ENCODE measurements around the gene KHK.

KHK gene

DNA sequence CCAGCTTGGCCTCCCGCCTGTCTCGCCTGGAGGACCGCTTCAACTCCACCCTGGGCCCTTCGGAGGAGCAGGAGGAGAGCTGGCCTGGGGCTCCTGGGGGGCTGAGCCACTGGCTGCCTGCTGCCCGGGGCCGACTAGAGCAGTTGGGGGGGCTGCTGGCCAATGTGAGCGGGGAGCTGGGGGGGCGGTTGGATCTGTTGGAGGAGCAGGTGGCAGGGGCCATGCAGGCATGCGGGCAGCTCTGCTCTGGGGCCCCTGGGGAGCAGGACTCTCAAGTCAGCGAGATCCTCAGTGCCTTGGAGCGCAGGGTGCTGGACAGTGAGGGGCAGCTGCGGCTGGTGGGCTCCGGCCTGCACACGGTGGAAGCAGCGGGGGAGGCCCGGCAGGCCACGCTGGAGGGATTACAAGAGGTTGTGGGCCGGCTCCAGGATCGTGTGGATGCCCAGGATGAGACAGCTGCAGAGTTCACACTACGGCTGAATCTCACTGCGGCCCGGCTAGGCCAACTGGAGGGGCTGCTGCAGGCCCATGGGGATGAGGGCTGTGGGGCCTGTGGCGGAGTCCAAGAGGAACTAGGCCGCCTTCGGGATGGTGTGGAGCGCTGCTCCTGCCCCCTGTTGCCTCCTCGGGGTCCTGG is 3.7 kb upstream of the KHK start:
- peaks cover 24 to 47% (median 31%) of the 10 kb centered on the region in 11 experiments for H3K36me3 ChIP-seq
- peak overlapping the region in 3 of 10 experiments; percentile 7 to 65 (median 59); a peak in 4 of 20 replicates for H3K4me3 ChIP-seq
- H3K27ac ChIP-seq: peak overlapping the region in 10 of 11 experiments; percentile 65 to 92 (median 82); a peak in 19 of 22 replicates
- H3K27me3 ChIP-seq: no peaks in the 10 kb centered on the region
- peak overlapping the region; percentile 88 to 100 (median 99) for H3K4me2 ChIP-seq
- peaks cover 0 to 57% (median 27%) of the 10 kb centered on the region in 11 experiments; a peak in 13 of 22 replicates for H4K20me1 ChIP-seq
- H3K9me3 ChIP-seq (replicated peaks in 1 of 11): no peaks in the 10 kb centered on the region
- H3K9ac ChIP-seq: peak overlapping the region; percentile 64 to 89 (median 78); a peak in 21 of 22 replicates
- peaks cover 66 to 92% (median 78%) of the 10 kb centered on the region in 10 experiments for H3K4me1 ChIP-seq
- no peak for TF ChIP-seq Cebpa-rat (IDR thresholded peaks at IDR 0.05)

DNA sequence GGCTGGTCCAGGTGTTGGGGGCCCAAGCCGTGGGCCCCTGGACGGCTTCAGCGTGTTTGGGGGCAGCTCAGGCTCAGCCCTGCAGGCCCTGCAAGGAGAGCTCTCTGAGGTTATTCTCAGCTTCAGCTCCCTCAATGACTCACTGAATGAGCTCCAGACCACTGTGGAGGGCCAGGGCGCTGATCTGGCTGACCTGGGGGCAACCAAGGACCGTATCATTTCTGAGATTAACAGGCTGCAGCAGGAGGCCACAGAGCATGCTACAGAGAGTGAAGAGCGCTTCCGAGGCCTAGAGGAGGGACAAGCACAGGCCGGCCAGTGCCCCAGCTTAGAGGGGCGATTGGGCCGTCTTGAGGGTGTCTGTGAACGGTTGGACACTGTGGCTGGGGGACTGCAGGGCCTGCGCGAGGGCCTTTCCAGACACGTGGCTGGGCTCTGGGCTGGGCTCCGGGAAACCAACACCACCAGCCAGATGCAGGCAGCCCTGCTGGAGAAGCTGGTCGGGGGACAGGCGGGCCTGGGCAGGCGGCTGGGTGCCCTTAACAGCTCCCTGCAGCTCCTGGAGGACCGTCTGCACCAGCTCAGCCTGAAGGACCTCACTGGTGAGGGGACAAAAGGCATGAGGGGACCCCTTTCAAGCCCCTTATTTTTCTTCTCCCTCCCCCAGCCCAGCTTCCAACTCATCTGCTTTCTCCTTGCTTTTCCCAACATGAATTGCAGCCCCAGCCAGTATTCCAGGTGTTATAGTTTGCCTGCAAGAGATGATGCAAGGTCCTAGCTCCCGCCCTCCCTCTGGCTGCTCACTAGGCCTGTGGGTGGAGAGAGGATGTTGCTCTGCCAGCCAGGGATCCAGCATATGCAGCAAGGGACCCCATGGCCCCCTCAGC is 2.9 kb upstream of the KHK start:
- TF ChIP-seq Cebpa-rat (IDR thresholded peaks at IDR 0.05): no peak
- H3K27me3 ChIP-seq: no peaks in the 10 kb centered on the region
- H3K9me3 ChIP-seq (replicated peaks in 1 of 11): no peaks in the 10 kb centered on the region
- peaks cover 65 to 92% (median 82%) of the 10 kb centered on the region in 10 experiments for H3K4me1 ChIP-seq
- H3K4me3 ChIP-seq: no peak overlapping the region
- peak overlapping the region; percentile 64 to 89 (median 78); a peak in 19 of 22 replicates for H3K9ac ChIP-seq
- peaks cover 0 to 57% (median 27%) of the 10 kb centered on the region in 11 experiments; a peak in 13 of 22 replicates for H4K20me1 ChIP-seq
- H3K27ac ChIP-seq: peak overlapping the region in 8 of 11 experiments; percentile 77 to 92 (median 83); a peak in 16 of 22 replicates
- peak overlapping the region; percentile 88 to 100 (median 99) for H3K4me2 ChIP-seq
- peaks cover 24 to 47% (median 31%) of the 10 kb centered on the region in 11 experiments for H3K36me3 ChIP-seq

DNA sequence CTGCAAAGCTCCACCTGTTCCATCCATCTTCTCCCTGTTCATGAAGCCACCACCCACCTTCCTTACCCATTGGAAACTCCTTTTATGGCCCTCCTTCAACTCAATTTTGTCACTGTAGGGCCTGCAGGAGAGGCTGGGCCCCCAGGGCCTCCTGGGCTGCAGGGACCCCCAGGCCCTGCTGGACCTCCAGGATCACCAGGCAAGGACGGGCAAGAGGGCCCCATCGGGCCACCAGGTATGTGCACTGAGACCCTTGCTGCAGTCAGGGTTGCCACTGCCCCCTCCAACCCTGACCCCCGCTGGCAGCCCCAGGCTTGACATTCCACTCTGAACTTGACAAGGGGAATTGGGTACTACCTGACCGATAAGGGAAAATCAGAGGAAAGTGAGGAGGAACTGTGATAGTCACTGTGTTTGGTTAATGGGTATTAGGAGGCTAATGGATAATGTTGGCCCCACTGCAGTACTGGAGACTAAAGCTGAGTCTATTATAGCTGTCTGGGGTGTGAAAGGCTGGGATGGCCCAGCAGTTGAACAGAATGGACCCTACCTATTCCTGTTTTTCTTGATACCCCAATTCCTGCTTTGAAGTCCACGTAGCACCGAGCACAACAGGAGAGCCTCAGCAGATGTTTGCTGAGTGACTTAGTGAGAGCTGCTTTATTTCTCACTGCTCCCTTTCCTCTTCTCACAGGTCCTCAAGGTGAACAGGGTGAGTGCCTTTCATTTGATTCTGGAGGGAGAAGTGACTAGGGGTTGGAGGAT is 2.1 kb upstream of the KHK start:
- H3K4me1 ChIP-seq: peaks cover 65 to 92% (median 87%) of the 10 kb centered on the region in 10 experiments
- peak overlapping the region; percentile 88 to 100 (median 99); a peak in 21 of 22 replicates for H3K4me2 ChIP-seq
- H3K27me3 ChIP-seq: no peaks in the 10 kb centered on the region
- peak overlapping the region in 1 of 10 experiments; percentile 64; a peak in 1 of 20 replicates for H3K4me3 ChIP-seq
- peaks cover 0 to 57% (median 27%) of the 10 kb centered on the region in 11 experiments; a peak in 13 of 22 replicates for H4K20me1 ChIP-seq
- H3K36me3 ChIP-seq: peaks cover 24 to 47% (median 31%) of the 10 kb centered on the region in 11 experiments
- H3K9ac ChIP-seq: peak overlapping the region in 10 of 11 experiments; percentile 68 to 89 (median 81); a peak in 15 of 22 replicates
- H3K27ac ChIP-seq: peak overlapping the region in 1 of 11 experiments; percentile 92; a peak in 3 of 22 replicates
- no peaks in the 10 kb centered on the region for H3K9me3 ChIP-seq (replicated peaks in 1 of 11)
- TF ChIP-seq Cebpa-rat (IDR thresholded peaks at IDR 0.05): no peak

DNA sequence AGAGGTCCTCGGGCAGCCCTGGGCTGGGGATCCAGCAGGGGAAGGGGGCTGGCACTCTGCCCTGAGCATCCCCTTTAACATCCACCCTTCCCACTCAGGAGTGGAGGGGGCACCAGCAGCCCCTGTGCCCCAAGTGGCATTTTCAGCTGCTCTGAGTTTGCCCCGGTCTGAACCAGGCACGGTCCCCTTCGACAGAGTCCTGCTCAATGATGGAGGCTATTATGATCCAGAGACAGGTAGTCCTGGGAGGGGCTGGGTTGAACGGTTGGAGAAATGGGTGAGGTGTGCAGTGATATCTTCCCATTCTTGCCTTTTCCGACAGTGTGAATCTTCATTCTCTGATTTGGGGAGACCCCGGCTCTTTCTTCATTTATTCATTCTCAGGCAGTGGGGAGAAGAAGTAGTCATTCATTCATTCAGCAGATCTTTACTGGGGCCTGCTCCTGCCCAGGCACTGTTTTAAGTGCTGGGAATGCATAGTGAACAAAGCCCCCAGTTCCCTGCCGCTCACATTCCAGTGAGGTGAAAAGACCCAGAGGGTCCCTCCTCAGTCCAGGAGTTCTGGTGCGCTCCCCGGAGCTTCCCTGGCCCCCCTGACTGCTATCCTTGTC is 1.4 kb upstream of the KHK start:
- Histone ChIP-seq H3K4me2 (peak overlapping the region; percentile 88 to 100 (median 98)), H3K9ac (peak overlapping the region; percentile 71 to 89 (median 81)), H3K9me3 (replicated peaks in 1 of 11) (no peaks in the 10 kb centered on the region), H3K27ac (peak overlapping the region in 10 of 11 experiments; percentile 67 to 82 (median 77); a peak in 17 of 22 replicates), H4K20me1 (peaks cover 0 to 57% (median 27%) of the 10 kb centered on the region in 11 experiments; a peak in 13 of 22 replicates), H3K27me3 (no peaks in the 10 kb centered on the region), H3K4me1 (peaks cover 61 to 92% (median 88%) of the 10 kb centered on the region in 10 experiments), H3K4me3 (peak overlapping the region; percentile 60 to 73 (median 64)), H3K36me3 (peaks cover 24 to 46% (median 31%) of the 10 kb centered on the region in 11 experiments)
- TF ChIP-seq Cebpa-rat (IDR thresholded peaks at IDR 0.05): no peak

DNA sequence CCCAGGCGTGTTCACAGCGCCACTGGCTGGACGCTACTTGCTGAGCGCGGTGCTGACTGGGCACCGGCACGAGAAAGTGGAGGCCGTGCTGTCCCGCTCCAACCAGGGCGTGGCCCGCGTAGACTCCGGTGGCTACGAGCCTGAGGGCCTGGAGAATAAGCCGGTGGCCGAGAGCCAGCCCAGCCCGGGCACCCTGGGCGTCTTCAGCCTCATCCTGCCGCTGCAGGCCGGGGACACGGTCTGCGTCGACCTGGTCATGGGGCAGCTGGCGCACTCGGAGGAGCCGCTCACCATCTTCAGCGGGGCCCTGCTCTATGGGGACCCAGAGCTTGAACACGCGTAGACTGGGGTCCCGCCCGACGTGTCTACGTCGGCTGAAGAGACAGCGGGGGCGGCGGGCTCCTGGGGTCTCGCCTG is 891 bp upstream of the KHK start:
- TF ChIP-seq Cebpa-rat (IDR thresholded peaks at IDR 0.05): no peak
- Histone ChIP-seq H4K20me1 (peaks cover 0 to 57% (median 27%) of the 10 kb centered on the region in 11 experiments; a peak in 13 of 22 replicates), H3K9ac (peak overlapping the region; percentile 71 to 89 (median 81)), H3K4me3 (peak overlapping the region; percentile 60 to 73 (median 64)), H3K27ac (peak overlapping the region; percentile 67 to 82 (median 76)), H3K27me3 (no peaks in the 10 kb centered on the region), H3K4me1 (peaks cover 56 to 92% (median 85%) of the 10 kb centered on the region in 10 experiments), H3K9me3 (replicated peaks in 1 of 11) (no peaks in the 10 kb centered on the region), H3K4me2 (peak overlapping the region; percentile 88 to 100 (median 98)), H3K36me3 (peaks cover 24 to 41% (median 31%) of the 10 kb centered on the region in 11 experiments)

DNA sequence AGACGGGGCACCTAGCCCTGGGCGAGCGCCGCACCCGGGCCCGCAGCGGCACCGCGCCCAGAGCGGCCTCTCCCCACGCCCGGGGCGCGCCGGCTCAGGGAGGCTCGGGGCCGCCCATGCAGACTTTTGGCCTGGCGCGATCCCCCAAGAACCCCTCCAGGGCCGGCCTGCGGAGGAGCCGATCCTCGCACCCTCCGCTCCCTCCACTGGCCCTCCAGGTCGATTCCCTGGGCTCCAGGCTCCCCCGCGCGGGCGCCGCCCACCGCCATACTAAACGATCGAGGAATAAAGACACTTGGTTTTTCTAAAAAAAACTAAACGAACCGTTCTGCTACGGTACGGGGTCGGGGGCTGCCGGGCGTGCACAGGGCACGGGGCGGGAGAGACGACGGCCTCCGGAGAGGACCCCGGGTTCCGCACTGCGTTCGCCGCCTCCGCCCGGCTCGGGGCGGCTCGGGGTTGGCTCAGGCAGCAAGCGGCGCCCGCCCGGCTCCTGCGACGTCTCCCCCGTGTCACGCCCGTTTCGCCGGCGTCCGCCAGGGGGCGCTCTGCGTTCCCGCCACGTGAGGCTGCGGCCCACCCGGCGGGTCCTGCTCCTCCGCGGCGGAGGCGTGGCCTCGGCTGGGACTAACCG is 365 bp upstream of the KHK start:
- H3K4me3 ChIP-seq: peak overlapping the region; percentile 60 to 73 (median 64)
- peaks cover 52 to 93% (median 82%) of the 10 kb centered on the region in 10 experiments for H3K4me1 ChIP-seq
- no peaks in the 10 kb centered on the region for H3K27me3 ChIP-seq
- H3K9me3 ChIP-seq (replicated peaks in 1 of 11): no peaks in the 10 kb centered on the region
- H3K4me2 ChIP-seq: peak overlapping the region; percentile 88 to 100 (median 98)
- peak overlapping the region; percentile 71 to 89 (median 81) for H3K9ac ChIP-seq
- H3K27ac ChIP-seq: peak overlapping the region; percentile 67 to 82 (median 76)
- peaks cover 0 to 57% (median 27%) of the 10 kb centered on the region in 11 experiments; a peak in 13 of 22 replicates for H4K20me1 ChIP-seq
- no peak for TF ChIP-seq Cebpa-rat (IDR thresholded peaks at IDR 0.05)
- peaks cover 24 to 39% (median 31%) of the 10 kb centered on the region in 11 experiments for H3K36me3 ChIP-seq

DNA sequence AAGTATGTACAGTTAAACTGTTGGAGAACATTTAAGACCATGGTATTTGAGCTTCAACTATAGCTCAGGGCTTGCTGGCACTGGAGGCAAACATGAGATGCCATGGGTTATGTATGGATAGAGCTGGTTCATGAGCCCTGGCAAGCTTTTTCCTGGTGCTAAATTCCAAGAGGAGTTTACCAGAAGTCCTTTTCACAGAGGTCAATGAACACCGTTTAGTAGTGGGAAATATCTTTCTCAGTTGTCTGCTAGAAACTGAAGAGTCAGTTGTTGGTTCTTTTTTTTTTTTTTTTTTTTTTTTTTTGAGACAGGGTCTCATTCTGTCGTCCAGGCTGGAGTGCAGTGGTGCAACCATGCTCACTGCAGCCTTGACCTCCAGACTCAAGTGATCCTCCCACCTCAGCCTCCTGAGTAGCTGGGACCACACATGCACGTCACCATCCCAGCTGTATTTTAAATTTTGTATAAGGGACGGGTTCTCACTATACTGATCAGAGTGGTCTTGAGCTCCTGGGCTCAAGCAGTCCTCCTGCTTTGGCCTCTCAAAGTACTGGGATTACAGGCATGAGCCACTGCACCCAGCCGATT is 1.3 kb downstream of the KHK start:
- Histone ChIP-seq H3K4me3 (no peak overlapping the region), H3K27me3 (no peaks in the 10 kb centered on the region), H3K27ac (no peak overlapping the region), H3K4me1 (peaks cover 37 to 81% (median 67%) of the 10 kb centered on the region in 10 experiments), H3K9me3 (replicated peaks in 1 of 11) (no peaks in the 10 kb centered on the region), H3K36me3 (peaks cover 12 to 26% (median 19%) of the 10 kb centered on the region in 11 experiments), H3K4me2 (peak overlapping the region in 8 of 11 experiments; percentile 88 to 99 (median 95); a peak in 13 of 22 replicates), H4K20me1 (peaks cover 0 to 41% (median 23%) of the 10 kb centered on the region in 11 experiments; a peak in 13 of 22 replicates), H3K9ac (no peak overlapping the region)
- no peak for TF ChIP-seq Cebpa-rat (IDR thresholded peaks at IDR 0.05)
